Liver (tissue), 9 donors: Measurements from ENCODE around the gene ADAMTS14. TPM values are rescaled to one million over a fixed set of nuclear protein-coding genes. Genes with fewer than 3 reads are reported as not detected.

ENCODE experiments used
- DNase-seq: peaks from one replicate; pipeline ENCODE4 v3.0.0-alpha.2; 2017; ENCODE audit warnings: low spot score
- H3K27ac ChIP-seq, 2 donors: one replicate each; pipeline ENCODE4 v1.7.0; 2013; ENCODE audit warnings: inconsistent platforms in 2 of 2, low read length in 2 of 2, control low read depth in 1 of 2, low read depth in 1 of 2, mild to moderate bottlenecking in 1 of 2
- H3K27me3 ChIP-seq, 4 donors: one replicate each; pipeline versions ENCODE4 v1.6.1 to v1.7.0; 2013; ENCODE audit warnings: low read length in 3 of 4, inconsistent platforms in 1 of 4, mild to moderate bottlenecking in 1 of 4, moderate library complexity in 1 of 4; ENCODE audit not compliant: control insufficient read depth in 4 of 4, insufficient read depth in 4 of 4
- H3K36me3 ChIP-seq, 4 donors: one replicate each; pipeline versions ENCODE4 v1.6.1 to v1.7.0; 2013; ENCODE audit warnings: low read length in 3 of 4, mild to moderate bottlenecking in 3 of 4, low read depth in 1 of 4, moderate library complexity in 1 of 4; ENCODE audit not compliant: control insufficient read depth in 4 of 4, insufficient read depth in 3 of 4
- H3K4me1 ChIP-seq, 4 donors: one replicate each; pipeline versions ENCODE4 v1.6.1 to v1.7.0; 2013; ENCODE audit warnings: low read length in 3 of 4, mild to moderate bottlenecking in 3 of 4, moderate library complexity in 1 of 4; ENCODE audit not compliant: control insufficient read depth in 4 of 4, insufficient read depth in 4 of 4
- H3K4me3 ChIP-seq, 3 donors: one replicate each; pipeline versions ENCODE4 v1.6.1 to v1.7.0; 2013; ENCODE audit warnings: low read length in 3 of 3, control low read depth in 1 of 3, low read depth in 1 of 3, mild to moderate bottlenecking in 1 of 3
- H3K9ac ChIP-seq, 2 donors: one replicate each; pipeline ENCODE4 v1.7.0; 2013; ENCODE audit warnings: low read length in 2 of 2, mild to moderate bottlenecking in 2 of 2, moderate library complexity in 2 of 2, control low read depth in 1 of 2, low read depth in 1 of 2
- H3K9me3 ChIP-seq, 4 donors: one replicate each; pipeline versions ENCODE4 v1.6.1 to v1.7.0; 2013; ENCODE audit warnings: low read length in 3 of 4; ENCODE audit not compliant: control insufficient read depth in 4 of 4
- CTCF ChIP-seq: fragments of 150-350 bp; IDR thresholded peaks from 2 replicates; pipeline ENCODE4 v1.5.1; 2017; ENCODE audit warnings: improper control_type of control experiment, low read depth, low read length; ENCODE audit not compliant: missing input control
- EGR1 ChIP-seq, 2 donors: IDR thresholded peaks; 2 replicates each; pipeline ENCODE4 v1.6.1; 2016 to 2018; ENCODE audit warnings: antibody characterized with exemption in 2 of 2, low read depth in 2 of 2
- FOXA1 ChIP-seq: IDR thresholded peaks from 2 replicates; pipeline ENCODE4 v1.6.1; 2016; ENCODE audit warnings: antibody characterized with exemption
- FOXA2 ChIP-seq: IDR thresholded peaks from 2 replicates; pipeline ENCODE4 v1.6.1; 2016; ENCODE audit warnings: antibody characterized with exemption
- HNF4A ChIP-seq, 2 donors: conservative IDR thresholded peaks; 2 replicates each; pipeline ENCODE4 v1.6.1; 2016; ENCODE audit warnings: antibody characterized with exemption in 2 of 2, mild to moderate bottlenecking in 2 of 2
- HNF4G ChIP-seq: IDR thresholded peaks from 2 replicates; pipeline ENCODE4 v1.6.1; 2016; ENCODE audit warnings: antibody characterized with exemption
- JUND ChIP-seq, 2 donors: IDR thresholded peaks; 2 replicates each; pipeline ENCODE4 v1.6.1; 2016; ENCODE audit warnings: antibody characterized with exemption in 2 of 2
- MAX ChIP-seq: IDR thresholded peaks from 2 replicates; pipeline ENCODE4 v1.6.1; 2016; ENCODE audit warnings: antibody characterized with exemption
- NR2F2 ChIP-seq: IDR thresholded peaks from 2 replicates; pipeline ENCODE4 v1.6.1; 2016; ENCODE audit warnings: antibody characterized with exemption
- RAD21 ChIP-seq, 2 donors: IDR thresholded peaks; 2 replicates each; pipeline ENCODE4 v1.6.1; 2016; ENCODE audit warnings: antibody characterized with exemption in 2 of 2, mild to moderate bottlenecking in 2 of 2
- REST ChIP-seq: IDR thresholded peaks from 2 replicates; pipeline ENCODE4 v1.6.1; 2016; ENCODE audit warnings: antibody characterized with exemption, mild to moderate bottlenecking
- TAF1 ChIP-seq: conservative IDR thresholded peaks from 2 replicates; pipeline ENCODE4 v1.6.1; 2016; ENCODE audit warnings: antibody characterized with exemption, mild to moderate bottlenecking
- YY1 ChIP-seq: IDR thresholded peaks from 2 replicates; pipeline ENCODE4 v1.6.1; 2016; ENCODE audit warnings: antibody characterized with exemption, mild to moderate bottlenecking
- WGBS: extraction: QIAGEN DNeasy Blood & Tissue Kit; methylation state at CpG from one replicate; pipeline ENCODE4 v1.1.7; 2013; 5-methylcytosine and 5-hydroxymethylcytosine counted together
- polyA plus RNA-seq, 2 donors: library from polyadenylated mRNA; stranded (reverse) in 1 of 2; unstranded in 1 of 2; fragments of 200-250 nt in 1 of 2; fragments of >200 nt in 1 of 2; fragmentation: Nextera tagmentation in 1 of 2; extraction: Ambion mirVana in 1 of 2; gene quantifications; one replicate each; pipeline versions ENCODE4 v1.2.1 to v1.2.3, GENCODE V29; 2013 to 2015
- total RNA-seq, 2 donors: library from RNA; depleted of rRNA; stranded (reverse); fragments of >200 nt; gene quantifications; one replicate each; pipeline ENCODE4 v1.2.3, GENCODE V29; 2014
- donor health status: healthy.
- donor health status: healthy.
- donor health status: healthy.
- donor health status: healthy.
- donor health status: healthy.

Gene ADAMTS14
- total and polyA plus RNA-seq, 4 donors: 0.09 to 0.33 (median 0.13) TPM

- no peak for TF ChIP-seq REST
- TF ChIP-seq JUND (IDR thresholded peaks at IDR 0.05): no peak
- TF ChIP-seq FOXA2: no peak
- no peak for TF ChIP-seq MAX
- no peak for TF ChIP-seq YY1
Observed at GRCh38 chr10:70711911-70712310, 39.6 kb downstream of the ADAMTS14 start (continued).

- Histone ChIP-seq H3K9ac (no peak overlapping the region), H3K4me1 (no peaks in the 10 kb centered on the region), H3K27ac (no peak overlapping the region), H3K4me3 (no peak overlapping the region), H3K27me3 (no peaks in the 10 kb centered on the region), H3K9me3 (no peaks in the 10 kb centered on the region), H3K36me3 (no peaks in the 10 kb centered on the region)
- TF ChIP-seq EGR1 (IDR thresholded peaks at IDR 0.05; ENCODE audit: low read depth in 2 of 2) (no peak), RAD21 (IDR thresholded peaks at IDR 0.05) (no peak), HNF4G (no peak), JUND (IDR thresholded peaks at IDR 0.05) (no peak), NR2F2 (no peak), HNF4A (conservative IDR thresholded peaks at IDR 0.05) (no peak), TAF1 (no peak), REST (no peak), CTCF (no peak), FOXA1 (no peak)
- 88% methylated on average over 4 of the region's 4 CpGs for WGBS
- no peak for DNase-seq
Observed at GRCh38 chr10:70714245-70714644, 41.9 kb downstream of the ADAMTS14 start.
